Amygdala (tissue), 56 donors: ENCODE measurements around the gene PRX.
A peak's percentile ranks its signal among the peaks of the same experiment; 100 is the strongest.
"Not testable (repeated sequence)": the region's sequence is repeated elsewhere in the genome, so short reads cannot be mapped to it uniquely, and the experiment has no call there.

ENCODE experiments used
- DNase-seq, 56 donors: peaks; one replicate each; lab custom pipeline; 2025; lab: John Stamatoyannopoulos, UW

The PRX gene

GRCh38 chr19:40418040-40418439, 4.9 kb upstream of the PRX start:
- DNase-seq: no peak

GRCh38 chr19:40417643-40417981, 4.4 kb upstream of the PRX start:
- DNase-seq: no peak

- DNase-seq: no peak
Observed at GRCh38 chr19:40416918-40417642, 3.9 kb upstream of the PRX start.

GRCh38 chr19:40415768-40416167, 2.6 kb upstream of the PRX start:
- no peak for DNase-seq

- DNase-seq: no peak
Observed at GRCh38 chr19:40414542-40415535, 1.7 kb upstream of the PRX start.

- no peak for DNase-seq
Observed at GRCh38 chr19:40412866-40413265, 312 bp downstream of the PRX start.

GRCh38 chr19:40411958-40412499, 1.1 kb downstream of the PRX start:
- no peak for DNase-seq

GRCh38 chr19:40411125-40411842, 1.9 kb downstream of the PRX start:
- DNase-seq: no peak

- no peak for DNase-seq
Observed at GRCh38 chr19:40410030-40410389, 3.2 kb downstream of the PRX start.

GRCh38 chr19:40408598-40408925, 4.6 kb downstream of the PRX start:
- not testable (repeated sequence) for DNase-seq

GRCh38 chr19:40407714-40408597, 5.2 kb downstream of the PRX start:
- no peak for DNase-seq

- DNase-seq: peak in 37 of 56 donors; percentile 8 to 60 (median 29)
Observed at GRCh38 chr19:40403262-40403984, 9.8 kb downstream of the PRX start.

- DNase-seq: no peak
Observed at GRCh38 chr19:40400559-40400958, 12.6 kb downstream of the PRX start.

GRCh38 chr19:40398417-40399131, 14.6 kb downstream of the PRX start:
- peak in 11 of 56 donors; percentile 4 to 25 (median 15) for DNase-seq

GRCh38 chr19:40397568-40397906, 15.6 kb downstream of the PRX start:
- no peak for DNase-seq

GRCh38 chr19:40396886-40397567, 16.2 kb downstream of the PRX start:
- no peak for DNase-seq

GRCh38 chr19:40395956-40396355, 17.2 kb downstream of the PRX start:
- no peak for DNase-seq

- DNase-seq: no peak
Observed at GRCh38 chr19:40394816-40395210, 18.4 kb downstream of the PRX start.
